KOPT-K1 (cell line): Measurements from ENCODE around the gene DNAH17.

ENCODE experiments used
- H3K27ac ChIP-seq: fragments of 200-600 bp; sonication (generic); 2 replicates; pipeline ENCODE4 v1.5.1; 2016; ENCODE audit warnings: antibody characterized with exemption, mild to moderate bottlenecking, low read depth, low read length; ENCODE audit not compliant: poor library complexity, severe bottlenecking
- H3K36me3 ChIP-seq: fragments of 200-600 bp; sonication (generic); 2 replicates; pipeline ENCODE4 v1.5.1; 2017; ENCODE audit warnings: antibody characterized with exemption, mild to moderate bottlenecking, low read length, moderate library complexity; ENCODE audit not compliant: insufficient read depth
- H3K9me3 ChIP-seq: fragments of 200-600 bp; sonication (generic); 2 replicates; pipeline ENCODE4 v1.5.1; 2017; ENCODE audit warnings: antibody characterized with exemption, low read length, mild to moderate bottlenecking; ENCODE audit not compliant: insufficient read depth, poor library complexity, severe bottlenecking

Gene DNAH17

DNA sequence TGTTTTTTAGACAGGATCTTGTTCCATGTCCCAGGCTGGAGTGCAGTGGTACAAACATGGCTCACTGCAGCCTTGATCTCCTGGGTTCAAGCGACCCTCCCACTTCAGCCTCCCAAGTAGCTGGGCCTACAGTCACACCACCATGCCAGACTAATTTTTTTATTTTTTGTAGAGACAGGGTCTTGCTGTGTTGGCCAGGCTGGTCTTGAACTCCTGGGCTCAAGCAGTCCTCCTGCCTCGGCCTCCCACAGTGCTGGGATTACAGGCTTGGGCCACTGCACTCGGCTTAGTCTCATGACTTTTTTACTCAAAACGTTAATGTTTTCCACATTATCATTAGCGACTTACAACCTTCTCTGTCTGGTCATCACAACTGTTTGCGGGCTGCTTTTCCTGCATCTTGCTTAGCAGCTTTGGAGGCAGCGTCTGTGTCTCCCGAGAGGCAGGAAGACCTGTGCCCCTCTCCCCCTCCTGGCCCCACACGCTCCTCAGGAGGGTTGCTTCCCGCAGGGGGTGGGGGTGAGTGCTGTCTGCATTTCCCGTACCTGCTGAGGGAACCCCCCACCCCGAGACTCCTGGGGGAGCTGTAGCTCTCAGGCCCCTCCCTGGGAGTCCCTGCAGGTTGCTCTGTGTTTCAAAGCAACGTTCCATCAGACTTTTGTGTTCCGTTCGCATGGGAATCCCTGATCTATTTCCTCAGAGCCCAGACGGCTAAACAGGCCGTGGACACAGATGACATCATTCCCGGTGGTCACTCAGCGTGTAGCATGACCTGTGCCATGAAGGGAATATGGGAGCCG, 146.1 kb downstream of the DNAH17 start:
- Histone ChIP-seq H3K9me3 (no peaks in the 10 kb centered on the region), H3K36me3 (peaks cover 42% of the 10 kb centered on the region)

GRCh38 chr17:78429618-78429995, 147.6 kb downstream of the DNAH17 start:
- Histone ChIP-seq H3K27ac (no peak overlapping the region), H3K9me3 (no peaks in the 10 kb centered on the region), H3K36me3 (peaks cover 57% of the 10 kb centered on the region)

More for the DNA sequence above, 146.1 kb downstream of the DNAH17 start:
- H3K27ac ChIP-seq: no peak overlapping the region

DNA sequence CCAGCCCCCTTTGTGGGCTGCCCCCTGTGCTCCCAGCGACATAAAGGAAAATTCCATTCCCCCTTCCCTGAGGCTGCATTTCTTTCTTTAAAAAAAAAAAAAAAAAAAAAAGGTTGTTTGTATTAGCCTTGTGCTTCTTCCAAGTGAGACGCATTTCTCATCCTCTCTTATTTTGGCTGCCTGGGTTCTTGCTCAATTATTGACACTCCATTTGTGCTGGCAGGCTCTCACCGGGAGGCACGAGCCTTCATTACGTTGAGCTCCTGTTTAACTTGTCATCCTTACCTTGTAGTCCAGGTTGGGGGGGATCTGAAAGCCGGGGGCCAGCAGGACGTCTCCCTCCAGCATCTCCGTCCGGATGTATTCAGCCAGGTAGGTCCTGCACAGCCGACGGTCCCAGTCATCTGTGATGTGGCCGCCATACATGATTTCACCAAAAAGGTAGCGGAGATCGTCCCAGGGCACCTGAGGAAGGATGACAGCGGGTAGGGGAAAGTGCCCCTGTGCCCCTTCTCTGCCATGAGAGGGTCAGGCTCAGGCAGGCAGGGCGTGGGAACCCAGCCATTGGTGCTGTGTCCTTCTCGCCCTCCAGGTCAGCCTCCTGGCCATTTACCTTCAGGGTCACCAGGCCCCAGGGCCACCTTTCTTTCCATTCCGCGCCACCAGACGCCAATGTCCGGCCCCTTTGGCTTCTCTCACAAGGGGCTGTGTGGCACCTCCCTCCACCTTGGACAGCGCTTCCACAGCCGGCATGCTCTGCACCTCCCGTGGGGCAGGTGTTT, 148.2 kb downstream of the DNAH17 start:
- Histone ChIP-seq H3K9me3 (no peaks in the 10 kb centered on the region), H3K27ac (no peak overlapping the region), H3K36me3 (peaks cover 63% of the 10 kb centered on the region)

GRCh38 chr17:78428025-78428575, 149.1 kb downstream of the DNAH17 start:
- Histone ChIP-seq H3K27ac (no peak overlapping the region), H3K36me3 (peaks cover 72% of the 10 kb centered on the region), H3K9me3 (no peaks in the 10 kb centered on the region)

- Histone ChIP-seq H3K27ac (no peak overlapping the region), H3K36me3 (peaks cover 82% of the 10 kb centered on the region), H3K9me3 (no peaks in the 10 kb centered on the region)
Measured at GRCh38 chr17:78427140-78427539, 150.1 kb downstream of the DNAH17 start.

- peaks cover 89% of the 10 kb centered on the region for H3K36me3 ChIP-seq
- H3K9me3 ChIP-seq: no peaks in the 10 kb centered on the region
- H3K27ac ChIP-seq: no peak overlapping the region
Measured at GRCh38 chr17:78426293-78426879, 150.8 kb downstream of the DNAH17 start.

GRCh38 chr17:78425429-78425828, 151.8 kb downstream of the DNAH17 start:
- no peak overlapping the region for H3K27ac ChIP-seq
- peaks cover 99% of the 10 kb centered on the region for H3K36me3 ChIP-seq
- no peaks in the 10 kb centered on the region for H3K9me3 ChIP-seq

DNA sequence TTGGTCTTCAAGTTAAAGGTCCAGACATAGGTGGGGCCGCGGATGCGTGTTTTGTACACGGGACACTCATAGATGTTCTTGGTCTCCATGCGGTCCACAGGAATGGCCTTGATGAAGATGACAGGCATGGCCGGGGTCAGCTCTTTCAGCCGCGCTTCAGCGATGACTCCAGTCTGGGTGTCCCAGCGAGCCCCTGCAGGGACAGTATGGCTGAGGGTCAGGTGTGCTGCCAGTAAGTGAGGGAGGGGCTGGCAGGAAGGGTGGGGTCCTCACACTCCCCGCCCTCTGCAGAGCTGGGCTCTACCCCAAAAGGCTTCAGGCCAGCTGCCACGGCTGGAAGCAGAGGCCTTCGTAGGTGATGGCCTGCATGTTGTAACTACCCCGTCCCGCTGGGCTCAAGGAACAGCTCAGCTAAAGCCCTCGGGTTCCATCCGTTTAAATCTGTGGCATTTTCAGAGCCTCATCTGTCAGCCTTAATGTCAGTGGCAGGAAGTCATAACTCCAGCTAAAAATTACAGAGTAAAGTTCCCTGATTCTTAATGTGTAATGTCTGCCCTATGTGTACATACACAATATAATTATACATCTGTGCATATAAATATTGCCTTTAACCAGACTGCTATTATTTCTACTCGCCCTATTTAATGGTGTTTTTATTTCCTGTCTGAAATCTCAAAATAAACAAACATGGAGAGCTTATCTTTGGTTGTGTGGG, 153.1 kb downstream of the DNAH17 start:
- H3K27ac ChIP-seq: no peak overlapping the region
- peaks cover 100% of the 10 kb centered on the region for H3K36me3 ChIP-seq
- no peaks in the 10 kb centered on the region for H3K9me3 ChIP-seq

DNA sequence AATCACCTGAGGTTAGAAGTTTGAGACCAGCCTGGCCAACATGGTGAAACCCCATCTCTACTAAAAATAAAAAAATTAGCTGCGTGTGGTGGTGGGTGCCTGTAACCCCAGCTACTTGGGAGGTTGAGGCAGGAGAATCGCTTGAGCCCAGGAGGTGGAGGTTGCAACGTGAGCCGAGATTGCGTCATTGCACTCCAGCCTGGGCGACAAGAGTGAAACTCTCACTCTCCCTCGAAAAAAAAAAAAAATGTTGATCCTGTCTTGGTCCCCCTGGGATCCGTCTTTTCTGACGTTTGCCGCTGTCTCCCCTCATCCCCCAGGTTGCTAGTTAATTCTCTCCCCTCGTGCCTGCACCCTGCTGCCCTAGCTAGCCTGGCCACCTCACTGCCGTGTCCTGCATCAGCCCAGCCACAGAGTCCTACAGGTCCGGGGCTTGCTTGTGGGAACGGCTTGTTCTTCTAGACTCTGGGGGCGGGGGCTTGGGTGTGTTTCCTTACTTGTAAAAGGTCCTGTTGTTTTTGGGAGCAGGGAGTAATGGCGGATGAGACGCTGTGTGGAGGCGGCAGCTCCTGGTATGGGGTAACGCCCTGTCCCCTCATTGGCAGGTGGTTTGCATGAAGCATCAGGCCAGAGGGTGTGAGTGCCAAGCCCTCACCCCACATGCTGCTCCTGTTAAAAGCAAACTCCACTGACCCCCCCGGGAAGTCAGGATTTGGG, 154.2 kb downstream of the DNAH17 start:
- peaks cover 100% of the 10 kb centered on the region for H3K36me3 ChIP-seq

GRCh38 chr17:78422267-78422605, 155.0 kb downstream of the DNAH17 start:
- H3K36me3 ChIP-seq: peaks cover 96% of the 10 kb centered on the region
- H3K9me3 ChIP-seq: no peaks in the 10 kb centered on the region
- no peak overlapping the region for H3K27ac ChIP-seq

More for the DNA sequence above, 154.2 kb downstream of the DNAH17 start:
- Histone ChIP-seq H3K9me3 (no peaks in the 10 kb centered on the region), H3K27ac (no peak overlapping the region)

DNA sequence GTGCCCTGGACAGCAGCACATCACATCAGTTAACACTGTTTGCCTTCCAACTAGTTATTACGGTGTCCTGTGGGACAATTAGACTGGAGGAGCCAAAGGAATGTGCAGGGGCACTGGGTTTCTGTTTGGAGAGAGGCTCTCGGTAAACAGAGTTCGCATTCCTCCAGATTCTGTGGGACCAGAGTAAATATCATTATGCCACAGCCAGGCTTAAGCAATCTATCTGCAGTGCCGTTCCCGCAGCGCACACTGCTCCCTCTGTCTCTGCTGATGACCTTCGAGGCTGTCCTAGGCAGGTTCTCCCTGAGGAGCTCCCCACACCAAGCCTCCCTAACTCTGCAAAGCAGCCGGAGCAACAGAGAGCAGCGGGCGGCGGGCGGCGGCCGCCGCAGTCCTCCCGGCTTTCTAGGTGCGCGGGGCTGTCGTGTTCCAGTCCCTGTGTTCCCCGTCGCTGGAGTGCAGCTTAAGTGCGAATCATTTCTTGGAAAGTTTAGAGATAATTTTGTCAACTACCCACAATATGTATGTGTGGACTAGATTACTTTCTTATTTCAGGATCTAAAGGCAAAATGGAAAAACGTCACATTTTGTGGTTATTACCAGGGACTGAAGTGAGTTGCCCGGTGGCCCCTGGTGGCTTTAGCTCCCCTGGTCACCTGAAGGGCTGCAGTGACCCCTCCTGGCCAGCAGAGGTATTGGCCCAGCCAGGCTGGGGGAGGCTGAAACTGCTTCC, 155.5 kb downstream of the DNAH17 start:
- Histone ChIP-seq H3K36me3 (peaks cover 96% of the 10 kb centered on the region), H3K9me3 (no peaks in the 10 kb centered on the region), H3K27ac (no peak overlapping the region)

- H3K9me3 ChIP-seq: no peaks in the 10 kb centered on the region
- peaks cover 96% of the 10 kb centered on the region for H3K36me3 ChIP-seq
- no peak overlapping the region for H3K27ac ChIP-seq
Measured at GRCh38 chr17:78421084-78421533, 156.1 kb downstream of the DNAH17 start.

GRCh38 chr17:78419970-78420815, 157.0 kb downstream of the DNAH17 start:
- Histone ChIP-seq H3K9me3 (no peaks in the 10 kb centered on the region), H3K36me3 (peaks cover 96% of the 10 kb centered on the region), H3K27ac (no peak overlapping the region)
